Small intestine (tissue), 4 donors: Measurements from ENCODE around the gene MLX. TPM values are rescaled to one million over a fixed set of nuclear protein-coding genes. Genes with fewer than 3 reads are reported as not detected.

Experiments used
- polyA plus RNA-seq, 4 donors: library from polyadenylated mRNA; stranded (reverse) in 3 of 4; unstranded in 1 of 4; fragments of 200-250 nt in 3 of 4; fragments of 120-200 nt in 1 of 4; gene quantifications; one replicate each; pipeline versions ENCODE4 v1.2.1 to v1.2.3, GENCODE V29; 2013
- donor health status: healthy with polysubstance abuse.
- donor health status: Bipolar disorder and iron deficiency.
- donor health status: healthy.

The MLX gene
- polyA plus RNA-seq, 4 donors = 46.5 to 144 (median 89.4) TPM

Other genes with a start within 250 kb of the MLX start
- 100 to 1,000 TPM in 1 of 4 donors, 10 to 100 TPM in 3; 49.0 to 132 (median 66.1) TPM for gene STAT3, start 178.7 kb upstream of the MLX start, polyA plus RNA-seq
- 10 to 100 TPM in 3 of 4 donors, 1 to 10 TPM in 1; 2.7 to 81.0 (median 16.3) TPM for gene CAVIN1, start 143.8 kb upstream of the MLX start, polyA plus RNA-seq
- 100 to 1,000 TPM in 1 of 4 donors, 10 to 100 TPM in 3; 38.7 to 125 (median 69.2) TPM for gene ATP6V0A1, start 108.2 kb upstream of the MLX start, polyA plus RNA-seq
- gene NAGLU, start 30.9 kb upstream of the MLX start, polyA plus RNA-seq = 10 to 100 TPM; 25.3 to 47.0 (median 32.7) TPM
- 1 to 10 TPM; 2.0 to 2.7 (median 2.3) TPM for gene HSD17B1, start 14.2 kb upstream of the MLX start, polyA plus RNA-seq
- 100 to 1,000 TPM in 2 of 4 donors, 10 to 100 TPM in 2; 72.6 to 153 (median 101) TPM for gene COASY, start 5.0 kb upstream of the MLX start, polyA plus RNA-seq
- 1 to 10 TPM in 3 of 4 donors, under 1 TPM in 1; 0.89 to 5.7 (median 3.5) TPM for gene PSMC3IP, start 10.6 kb downstream of the MLX start, polyA plus RNA-seq
- 10 to 100 TPM in 3 of 4 donors, 1 to 10 TPM in 1; 8.4 to 42.3 (median 17.0) TPM for gene RETREG3, start 42.3 kb downstream of the MLX start, polyA plus RNA-seq
- gene TUBG1, start 42.6 kb downstream of the MLX start, polyA plus RNA-seq = 10 to 100 TPM; 22.8 to 43.3 (median 33.3) TPM
- gene TUBG2, start 92.2 kb downstream of the MLX start, polyA plus RNA-seq = 10 to 100 TPM in 1 of 4 donors, 1 to 10 TPM in 3; 1.3 to 15.4 (median 4.9) TPM
- 10 to 100 TPM in 2 of 4 donors, 1 to 10 TPM in 2; 2.2 to 13.4 (median 9.0) TPM for gene PLEKHH3, start 109.9 kb downstream of the MLX start, polyA plus RNA-seq
- gene CCR10, start 114.7 kb downstream of the MLX start, polyA plus RNA-seq = 1 to 10 TPM in 2 of 4 donors, under 1 TPM in 1, not detected in 1; 0.38 to 4.6 (median 1.1) TPM
- 1 to 10 TPM in 2 of 4 donors, under 1 TPM in 1, not detected in 1; 0.54 to 2.7 (median 2.5) TPM for gene CNTNAP1, start 115.4 kb downstream of the MLX start, polyA plus RNA-seq
- gene EZH1, start 177.9 kb downstream of the MLX start, polyA plus RNA-seq = 10 to 100 TPM in 3 of 4 donors, 1 to 10 TPM in 1; 8.1 to 33.0 (median 13.0) TPM
- 10 to 100 TPM in 2 of 4 donors, 1 to 10 TPM in 2; 1.1 to 48.2 (median 16.4) TPM for gene RAMP2, start 194.1 kb downstream of the MLX start, polyA plus RNA-seq
- 100 to 1,000 TPM in 2 of 4 donors, 10 to 100 TPM in 2; 85.7 to 117 (median 94.3) TPM for gene VPS25, start 206.3 kb downstream of the MLX start, polyA plus RNA-seq
- 10 to 100 TPM in 1 of 4 donors, 1 to 10 TPM in 2, under 1 TPM in 1; 0.67 to 25.6 (median 1.5) TPM for gene WNK4, start 213.5 kb downstream of the MLX start, polyA plus RNA-seq
- 100 to 1,000 TPM; 101 to 317 (median 296) TPM for gene COA3, start 231.6 kb downstream of the MLX start, polyA plus RNA-seq
- 1 to 10 TPM in 1 of 4 donors, under 1 TPM in 1, not detected in 2; 0.52 to 2.3 TPM for gene CNTD1, start 231.8 kb downstream of the MLX start, polyA plus RNA-seq